Osteocyte (in vitro differentiated cells): Measurements from ENCODE around the gene HAGHL. TPM values are rescaled to one million over a fixed set of nuclear protein-coding genes. Genes with fewer than 3 reads are reported as not detected.

Experiments
- DNase-seq: peaks from one replicate; pipeline ENCODE4 v3.0.0; 2021; ENCODE audit warnings: mixed read lengths; ENCODE audit not compliant: unreplicated experiment; ENCODE audit errors: extremely low spot score
- H3K27ac Mint-ChIP-seq: one replicate; pipeline ENCODE4 v1.8.0; 2021; ENCODE audit warnings: mild to moderate bottlenecking, mixed read lengths; ENCODE audit not compliant: unreplicated experiment
- H3K27me3 Mint-ChIP-seq: one replicate; pipeline ENCODE4 v1.8.0; 2021; ENCODE audit warnings: mixed read lengths; ENCODE audit not compliant: unreplicated experiment
- H3K36me3 Mint-ChIP-seq: one replicate; pipeline ENCODE4 v1.8.0; 2021; ENCODE audit warnings: mixed read lengths; ENCODE audit not compliant: unreplicated experiment
- H3K4me1 Mint-ChIP-seq: one replicate; pipeline ENCODE4 v1.8.0; 2021; ENCODE audit warnings: mixed read lengths; ENCODE audit not compliant: unreplicated experiment
- H3K4me3 Mint-ChIP-seq: one replicate; pipeline ENCODE4 v1.8.0; 2021; ENCODE audit warnings: mild to moderate bottlenecking, moderate library complexity, mixed read lengths; ENCODE audit not compliant: unreplicated experiment
- H3K9me3 Mint-ChIP-seq: one replicate; pipeline ENCODE4 v1.8.0; 2021; ENCODE audit warnings: mixed read lengths; ENCODE audit not compliant: unreplicated experiment
- total RNA-seq: library from RNA; stranded (reverse); gene quantifications from 2 replicates; pipeline ENCODE4 v1.2.1, GENCODE V29; 2021
- TF ChIP-seq, protein P1 (sequence below): fragments of 200-600 bp; sonication (generic); IDR thresholded peaks from 2 replicates; pipeline ENCODE4 v1.5.0; 2021; ENCODE audit warnings: antibody characterized with exemption, mild to moderate bottlenecking, moderate library complexity

Gene HAGHL
- total RNA-seq, 1 donor from 2014 or later: 17.3 TPM

DNA sequence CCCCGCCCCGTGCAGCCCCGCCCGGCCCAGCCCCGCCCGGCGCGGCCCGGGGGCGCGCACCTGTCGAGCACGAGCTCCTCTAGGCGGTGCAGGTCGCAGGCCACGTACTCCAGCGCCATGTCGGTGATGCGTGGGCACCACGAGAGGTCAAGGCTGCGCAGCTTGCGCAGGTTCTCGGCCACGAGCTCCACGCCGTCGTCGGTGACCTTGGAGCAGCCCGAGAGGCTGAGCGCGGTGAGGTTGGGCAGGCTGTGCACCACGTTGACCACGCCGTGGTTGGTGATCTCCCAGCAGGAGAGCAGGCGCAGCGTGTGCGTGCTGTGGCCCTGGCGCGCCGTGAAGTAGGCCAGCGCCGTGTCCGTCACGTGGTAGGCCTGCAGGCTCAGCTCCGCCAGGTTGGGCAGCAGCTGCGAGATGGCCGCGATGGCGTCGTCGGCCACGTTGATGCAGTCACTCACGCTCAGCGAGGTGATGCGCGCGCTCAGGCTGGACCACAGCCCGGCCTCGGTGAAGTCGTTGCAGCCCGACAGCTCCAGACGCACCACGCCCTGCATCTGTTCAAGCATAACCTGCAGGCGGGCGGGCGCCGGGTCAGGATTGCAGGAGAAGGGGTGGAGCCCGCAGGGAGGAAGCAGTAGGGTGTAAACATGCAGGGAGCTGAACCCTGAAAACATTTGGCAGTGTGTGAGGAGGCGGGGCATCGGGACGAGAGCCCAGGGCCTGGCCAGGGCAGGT lies 31.4 kb upstream of the HAGHL start:
- H3K4me3 Mint-ChIP-seq: no peak overlapping the region
- TF ChIP-seq, protein P1, sequence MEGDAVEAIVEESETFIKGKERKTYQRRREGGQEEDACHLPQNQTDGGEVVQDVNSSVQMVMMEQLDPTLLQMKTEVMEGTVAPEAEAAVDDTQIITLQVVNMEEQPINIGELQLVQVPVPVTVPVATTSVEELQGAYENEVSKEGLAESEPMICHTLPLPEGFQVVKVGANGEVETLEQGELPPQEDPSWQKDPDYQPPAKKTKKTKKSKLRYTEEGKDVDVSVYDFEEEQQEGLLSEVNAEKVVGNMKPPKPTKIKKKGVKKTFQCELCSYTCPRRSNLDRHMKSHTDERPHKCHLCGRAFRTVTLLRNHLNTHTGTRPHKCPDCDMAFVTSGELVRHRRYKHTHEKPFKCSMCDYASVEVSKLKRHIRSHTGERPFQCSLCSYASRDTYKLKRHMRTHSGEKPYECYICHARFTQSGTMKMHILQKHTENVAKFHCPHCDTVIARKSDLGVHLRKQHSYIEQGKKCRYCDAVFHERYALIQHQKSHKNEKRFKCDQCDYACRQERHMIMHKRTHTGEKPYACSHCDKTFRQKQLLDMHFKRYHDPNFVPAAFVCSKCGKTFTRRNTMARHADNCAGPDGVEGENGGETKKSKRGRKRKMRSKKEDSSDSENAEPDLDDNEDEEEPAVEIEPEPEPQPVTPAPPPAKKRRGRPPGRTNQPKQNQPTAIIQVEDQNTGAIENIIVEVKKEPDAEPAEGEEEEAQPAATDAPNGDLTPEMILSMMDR: no peak
- H3K27me3 Mint-ChIP-seq: peaks cover 30% of the 10 kb centered on the region
- DNase-seq: no peak
- H3K4me1 Mint-ChIP-seq: peaks cover 2% of the 10 kb centered on the region
- no peaks in the 10 kb centered on the region for H3K36me3 Mint-ChIP-seq
- no peaks in the 10 kb centered on the region for H3K9me3 Mint-ChIP-seq
- no peak overlapping the region for H3K27ac Mint-ChIP-seq

DNA sequence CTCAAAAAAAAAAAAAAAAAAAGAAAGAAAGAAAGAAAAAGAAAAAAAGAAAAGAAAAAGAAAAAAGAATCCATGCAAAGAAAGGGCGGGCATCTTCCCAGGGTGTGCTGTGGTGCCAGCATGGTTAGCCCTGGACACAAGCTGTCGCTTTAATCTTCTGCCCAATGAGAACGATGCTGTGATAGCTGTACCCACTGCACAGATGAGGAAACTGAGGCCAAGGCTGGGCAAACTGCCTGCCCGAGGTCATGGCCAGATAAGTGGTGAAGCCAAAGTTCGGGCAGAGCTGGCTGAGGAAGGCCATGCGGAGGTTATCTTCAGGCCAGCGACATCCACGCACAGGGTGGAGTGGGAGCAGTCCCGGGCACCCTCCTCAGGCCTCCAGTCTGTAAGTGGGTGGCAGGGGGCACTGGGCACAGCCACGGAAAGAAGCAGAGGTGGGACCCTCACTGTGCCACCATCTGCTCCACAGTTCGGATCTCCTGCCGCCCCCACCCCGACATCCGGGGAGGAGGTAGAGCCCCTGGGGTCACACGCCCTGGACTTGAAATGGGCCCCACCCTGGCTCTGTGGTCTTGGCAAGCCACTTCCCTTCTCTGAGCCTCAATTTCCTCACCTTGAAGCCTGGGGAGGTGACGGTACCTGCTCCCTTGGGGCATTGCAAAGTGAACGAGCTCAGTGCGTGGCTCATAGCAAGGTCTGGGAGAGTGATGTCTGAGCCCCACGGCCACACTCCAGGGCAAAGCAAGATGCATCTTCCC lies 27.8 kb upstream of the HAGHL start:
- Mint-ChIP-seq H3K27me3 (peaks cover 38% of the 10 kb centered on the region), H3K4me1 (no peaks in the 10 kb centered on the region), H3K27ac (no peak overlapping the region), H3K4me3 (no peak overlapping the region), H3K9me3 (no peaks in the 10 kb centered on the region), H3K36me3 (no peaks in the 10 kb centered on the region)
- TF ChIP-seq, protein P1: no peak
- no peak for DNase-seq

DNA sequence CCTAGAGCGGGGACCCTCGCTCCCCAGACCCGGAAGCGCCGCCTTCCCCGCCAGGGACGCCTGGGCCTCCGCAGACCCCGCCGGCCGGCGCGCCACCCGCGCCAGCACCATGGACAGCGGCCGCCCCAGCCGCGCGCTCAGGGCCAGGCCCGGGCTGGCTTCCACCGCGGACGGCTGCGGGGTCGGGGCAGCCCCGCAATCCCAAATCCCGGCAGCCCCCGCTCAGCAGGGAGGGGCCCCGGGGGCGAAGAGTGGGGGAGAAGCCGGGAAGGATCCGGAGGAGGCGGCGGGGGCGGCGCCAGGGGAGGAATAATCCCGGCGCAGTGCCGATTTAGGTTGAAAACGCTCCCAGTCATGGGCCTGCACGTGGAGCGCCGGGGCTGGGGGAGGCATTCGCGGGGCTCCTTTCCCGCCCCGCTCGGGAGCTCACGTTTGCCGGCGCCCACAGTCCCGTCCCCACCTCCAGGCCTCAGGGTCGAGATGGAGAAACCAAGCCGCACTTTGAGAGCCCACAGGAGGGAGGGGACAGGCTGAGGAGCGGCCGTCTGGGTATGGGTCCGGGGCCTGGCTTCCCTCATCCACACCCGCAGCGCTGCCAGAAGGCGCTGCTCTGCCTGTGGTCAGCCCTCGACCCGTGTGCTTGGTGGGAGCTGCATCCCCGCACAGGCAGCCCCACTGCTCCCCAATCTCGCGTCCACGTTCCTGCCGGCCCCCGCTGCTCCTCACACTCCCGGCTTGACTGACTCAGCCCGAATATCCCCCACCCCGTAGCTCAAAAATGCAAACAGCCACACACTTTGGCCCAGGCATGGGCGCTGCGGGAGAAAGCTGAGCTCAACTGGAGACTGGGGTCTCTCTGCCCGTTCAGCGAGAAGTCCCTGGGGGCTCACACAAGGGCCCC lies 26.0 kb upstream of the HAGHL start:
- Mint-ChIP-seq H3K4me3 (no peak overlapping the region), H3K27ac (no peak overlapping the region), H3K9me3 (no peaks in the 10 kb centered on the region), H3K27me3 (peaks cover 34% of the 10 kb centered on the region), H3K4me1 (no peaks in the 10 kb centered on the region), H3K36me3 (no peaks in the 10 kb centered on the region)
- no peak for DNase-seq
- TF ChIP-seq, protein P1: no peak

DNA sequence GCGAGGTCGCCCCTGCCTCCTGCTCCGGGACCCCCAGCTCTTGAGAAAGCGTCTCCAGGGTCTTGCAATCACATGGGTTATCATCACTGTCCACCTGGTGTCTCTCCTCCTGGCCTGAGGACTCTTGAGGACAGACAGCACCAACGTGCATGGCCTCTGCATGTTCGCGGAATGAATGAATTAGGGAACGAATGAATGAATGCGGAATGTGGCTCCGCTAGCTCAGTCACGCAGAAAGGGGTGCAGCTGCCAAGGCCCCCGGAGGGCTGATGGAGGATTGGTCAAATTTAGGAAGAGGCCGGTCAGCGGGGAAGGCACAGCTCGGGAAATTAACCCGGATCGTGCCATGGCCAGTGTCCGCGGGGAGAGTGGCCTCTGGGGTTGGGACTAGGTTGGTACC lies 24.6 kb upstream of the HAGHL start:
- DNase-seq: no peak
- Mint-ChIP-seq H3K4me1 (peaks cover 8% of the 10 kb centered on the region), H3K36me3 (no peaks in the 10 kb centered on the region), H3K27me3 (peaks cover 38% of the 10 kb centered on the region), H3K9me3 (no peaks in the 10 kb centered on the region), H3K4me3 (no peak overlapping the region), H3K27ac (no peak overlapping the region)
- TF ChIP-seq, protein P1: no peak
